Measurements from ENCODE around the gene SCAMP4.

SCAMP4 gene

DNA sequence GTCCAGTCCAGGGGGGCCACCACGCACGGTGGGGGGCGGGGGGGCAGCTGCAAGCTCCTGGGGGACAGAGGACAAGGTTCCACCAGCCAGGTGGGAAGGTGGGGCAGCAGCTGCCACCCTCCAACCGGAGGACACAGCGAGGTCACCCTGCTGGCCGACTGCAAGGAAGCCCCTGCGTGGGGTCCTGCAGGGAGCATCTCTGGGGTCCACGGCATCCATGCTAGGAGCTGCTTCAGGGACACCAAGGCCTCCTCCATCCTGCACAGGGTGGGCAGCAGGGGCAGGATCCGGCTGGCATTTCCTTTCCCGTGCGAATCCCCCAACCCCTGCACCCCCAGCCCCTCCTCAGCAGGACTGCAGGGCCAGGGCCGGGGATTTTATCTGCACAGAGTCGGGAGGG, 33.6 kb upstream of the SCAMP4 start:
- Histone ChIP-seq H3K36me3 (ENCODE audit: control insufficient read depth in 1 of 2, insufficient read depth in 2 of 2, low read length in 2 of 2) (peaks cover 13 to 26% of the 10 kb centered on the region in 2 experiments), H3K4ac (ENCODE audit: low read depth, low read length) (no peak overlapping the region), H4K12ac (ENCODE audit: low read depth, low read length) (no peak overlapping the region), H4K91ac (ENCODE audit: low read depth, low read length) (no peak overlapping the region), H3K14ac (ENCODE audit: low read length) (no peak overlapping the region), H2BK5ac (ENCODE audit: low read depth, low read length, poor library complexity) (no peak overlapping the region), H3K9me3 (ENCODE audit: insufficient read depth, low read depth, low read length) (peaks cover 7% of the 10 kb centered on the region), H3K79me2 (ENCODE audit: control insufficient read depth, insufficient read depth, low read length, poor library complexity) (peaks cover 14% of the 10 kb centered on the region), H3K4me2 (ENCODE audit: low read length) (no peak overlapping the region), H3K18ac (ENCODE audit: low read length) (no peak overlapping the region), H3K4me3 (ENCODE audit: low read depth, low read length) (no peak overlapping the region), H3K9ac (ENCODE audit: low read length) (no peak overlapping the region), H2AK5ac (ENCODE audit: low read length) (no peak overlapping the region), H2AFZ (ENCODE audit: insufficient read depth, low read length, poor library complexity) (no peak overlapping the region), H3K27ac (ENCODE audit: low read depth, low read length) (no peak overlapping the region), H2BK12ac (ENCODE audit: low read length) (no peak overlapping the region), H3K23ac (ENCODE audit: low read length) (no peak overlapping the region), H3K79me1 (ENCODE audit: low read length) (peaks cover 10% of the 10 kb centered on the region), H3K27me3 (ENCODE audit: insufficient read depth, low read length) (no peaks in the 10 kb centered on the region), H3K4me1 (ENCODE audit: control insufficient read depth in 1 of 2, insufficient read depth in 2 of 2, low read length in 2 of 2) (peaks cover 10 to 11% of the 10 kb centered on the region in 2 experiments), H4K8ac (ENCODE audit: low read depth, low read length) (no peak overlapping the region), H2BK120ac (ENCODE audit: insufficient read depth, low read length, poor library complexity) (no peak overlapping the region)
- no CpG with 5 or more reads among the region's 13 CpGs for WGBS (ENCODE audit: extremely low coverage, insufficient coverage, insufficient read length)
- DNase-seq: no peak

DNA sequence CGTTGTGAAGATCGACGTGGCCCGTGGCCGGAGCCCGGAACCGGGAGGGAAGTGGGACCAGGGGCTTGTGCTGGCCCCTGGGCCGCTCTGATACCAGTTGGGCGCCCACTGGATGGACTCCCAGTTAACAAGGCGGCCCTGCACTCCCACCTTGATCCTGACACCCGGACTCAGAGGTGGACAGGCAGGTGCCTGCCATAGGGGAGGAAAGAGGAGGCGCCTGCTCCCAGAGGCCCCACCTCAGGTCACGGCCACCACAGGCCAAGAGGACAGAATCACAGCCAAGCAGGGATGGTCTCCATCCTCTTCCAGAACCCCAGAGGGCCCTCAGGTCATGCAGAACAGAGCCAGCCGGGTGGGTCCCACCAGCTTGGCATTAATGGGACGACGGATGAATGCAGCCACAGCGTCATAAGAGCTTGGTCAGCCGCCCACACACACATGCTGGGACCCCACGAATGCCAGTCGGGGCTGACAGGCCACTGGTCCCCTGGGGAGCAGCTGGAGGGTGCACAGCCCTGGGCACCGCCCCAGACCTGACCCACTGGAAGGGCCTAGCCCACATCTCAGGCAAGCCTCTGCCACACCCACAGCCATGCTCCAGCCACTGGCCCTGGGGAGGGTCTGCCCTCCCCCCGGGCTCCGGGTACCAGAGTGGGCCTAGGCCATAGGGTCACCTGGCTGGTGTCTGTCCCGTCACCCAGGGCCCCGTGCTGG, 32.2 kb upstream of the SCAMP4 start:
- H2AFZ ChIP-seq (ENCODE audit: insufficient read depth, low read length, poor library complexity): peak overlapping the region; percentile 24
- WGBS (ENCODE audit: extremely low coverage, insufficient coverage, insufficient read length): no CpG with 5 or more reads among the region's 25 CpGs
- H3K23ac ChIP-seq (ENCODE audit: low read length): no peak overlapping the region
- peak overlapping the region; percentile 24 for H3K4ac ChIP-seq (ENCODE audit: low read depth, low read length)
- no peak overlapping the region for H3K4me3 ChIP-seq (ENCODE audit: low read depth, low read length)
- H4K12ac ChIP-seq (ENCODE audit: low read depth, low read length): no peak overlapping the region
- H2AK5ac ChIP-seq (ENCODE audit: low read length): no peak overlapping the region
- no peak overlapping the region for H4K8ac ChIP-seq (ENCODE audit: low read depth, low read length)
- peaks cover 7% of the 10 kb centered on the region for H3K9me3 ChIP-seq (ENCODE audit: insufficient read depth, low read depth, low read length)
- no peak overlapping the region for H3K27ac ChIP-seq (ENCODE audit: low read depth, low read length)
- no peaks in the 10 kb centered on the region for H3K27me3 ChIP-seq (ENCODE audit: insufficient read depth, low read length)
- peaks cover 13 to 26% of the 10 kb centered on the region in 2 experiments for H3K36me3 ChIP-seq (ENCODE audit: control insufficient read depth in 1 of 2, insufficient read depth in 2 of 2, low read length in 2 of 2)
- no peak overlapping the region for H4K91ac ChIP-seq (ENCODE audit: low read depth, low read length)
- peak overlapping the region; percentile 33 for H3K18ac ChIP-seq (ENCODE audit: low read length)
- DNase-seq: no peak
- H3K79me1 ChIP-seq (ENCODE audit: low read length): peaks cover 10% of the 10 kb centered on the region
- H2BK120ac ChIP-seq (ENCODE audit: insufficient read depth, low read length, poor library complexity): no peak overlapping the region
- H3K4me2 ChIP-seq (ENCODE audit: low read length): no peak overlapping the region
- H2BK5ac ChIP-seq (ENCODE audit: low read depth, low read length, poor library complexity): no peak overlapping the region
- H3K14ac ChIP-seq (ENCODE audit: low read length): no peak overlapping the region
- no peak overlapping the region for H3K9ac ChIP-seq (ENCODE audit: low read length)
- peaks cover 14% of the 10 kb centered on the region for H3K79me2 ChIP-seq (ENCODE audit: control insufficient read depth, insufficient read depth, low read length, poor library complexity)
- peaks cover 10 to 11% of the 10 kb centered on the region in 2 experiments for H3K4me1 ChIP-seq (ENCODE audit: control insufficient read depth in 1 of 2, insufficient read depth in 2 of 2, low read length in 2 of 2)
- no peak overlapping the region for H2BK12ac ChIP-seq (ENCODE audit: low read length)

GRCh38 chr19:1873524-1874473, 31.4 kb upstream of the SCAMP4 start:
- peak overlapping the region; percentile 24 for H2AFZ ChIP-seq (ENCODE audit: insufficient read depth, low read length, poor library complexity)
- H2BK12ac ChIP-seq (ENCODE audit: low read length): no peak overlapping the region
- H3K79me2 ChIP-seq (ENCODE audit: control insufficient read depth, insufficient read depth, low read length, poor library complexity): peaks cover 14% of the 10 kb centered on the region
- H4K8ac ChIP-seq (ENCODE audit: low read depth, low read length): peak overlapping the region; percentile 35
- H2BK120ac ChIP-seq (ENCODE audit: insufficient read depth, low read length, poor library complexity): no peak overlapping the region
- H3K79me1 ChIP-seq (ENCODE audit: low read length): peaks cover 10% of the 10 kb centered on the region
- peak; percentile 65 to 93 for DNase-seq
- H3K4me3 ChIP-seq (ENCODE audit: low read depth, low read length): no peak overlapping the region
- H3K4ac ChIP-seq (ENCODE audit: low read depth, low read length): peak overlapping the region; percentile 68
- no peak overlapping the region for H2AK5ac ChIP-seq (ENCODE audit: low read length)
- no peak overlapping the region for H4K12ac ChIP-seq (ENCODE audit: low read depth, low read length)
- H3K4me2 ChIP-seq (ENCODE audit: low read length): peak overlapping the region; percentile 46
- H3K18ac ChIP-seq (ENCODE audit: low read length): peak overlapping the region; percentile 33
- peaks cover 10 to 11% of the 10 kb centered on the region in 2 experiments for H3K4me1 ChIP-seq (ENCODE audit: control insufficient read depth in 1 of 2, insufficient read depth in 2 of 2, low read length in 2 of 2)
- H3K27me3 ChIP-seq (ENCODE audit: insufficient read depth, low read length): no peaks in the 10 kb centered on the region
- H3K36me3 ChIP-seq (ENCODE audit: control insufficient read depth in 1 of 2, insufficient read depth in 2 of 2, low read length in 2 of 2): peaks cover 13 to 26% of the 10 kb centered on the region in 2 experiments
- no CpG with 5 or more reads among the region's 29 CpGs for WGBS (ENCODE audit: extremely low coverage, insufficient coverage, insufficient read length)
- H3K9me3 ChIP-seq (ENCODE audit: insufficient read depth, low read depth, low read length): peaks cover 7% of the 10 kb centered on the region
- H2BK5ac ChIP-seq (ENCODE audit: low read depth, low read length, poor library complexity): no peak overlapping the region
- H4K91ac ChIP-seq (ENCODE audit: low read depth, low read length): peak overlapping the region; percentile 19
- peak overlapping the region; percentile 47 for H3K14ac ChIP-seq (ENCODE audit: low read length)
- H3K27ac ChIP-seq (ENCODE audit: low read depth, low read length): no peak overlapping the region
- H3K9ac ChIP-seq (ENCODE audit: low read length): no peak overlapping the region
- H3K23ac ChIP-seq (ENCODE audit: low read length): no peak overlapping the region

DNA sequence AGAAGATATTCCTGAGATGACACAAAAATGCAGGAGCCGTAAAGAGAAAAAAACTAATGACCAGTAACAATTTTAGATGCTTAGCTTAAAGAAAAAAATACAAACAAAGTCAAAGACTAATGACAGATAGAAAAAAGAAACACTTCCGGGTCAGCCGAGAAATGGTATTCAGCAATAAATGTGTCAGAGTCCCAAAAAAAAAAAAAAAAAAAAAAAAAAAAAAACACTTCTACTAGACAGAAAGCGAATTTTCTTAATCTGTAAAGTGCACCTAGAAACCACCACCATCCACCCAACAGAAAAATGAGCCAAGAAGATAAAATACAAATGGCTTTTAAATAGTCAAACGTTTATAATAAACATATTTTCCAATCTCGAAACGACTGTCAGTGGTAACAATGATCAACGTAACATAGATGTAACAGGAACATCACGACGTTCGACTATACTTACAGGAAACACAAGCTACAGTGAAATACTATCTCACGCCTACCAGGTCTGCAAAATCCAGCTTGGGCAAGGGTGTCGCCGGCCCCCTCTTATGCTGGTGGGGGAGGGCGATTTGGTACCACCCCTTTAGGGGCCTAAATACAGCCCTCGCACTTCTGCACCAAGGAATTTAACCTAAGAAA, 30.5 kb upstream of the SCAMP4 start:
- Histone ChIP-seq H3K79me2 (ENCODE audit: control insufficient read depth, insufficient read depth, low read length, poor library complexity) (peaks cover 14% of the 10 kb centered on the region), H3K23ac (ENCODE audit: low read length) (no peak overlapping the region), H3K4me3 (ENCODE audit: low read depth, low read length) (no peak overlapping the region), H2AK5ac (ENCODE audit: low read length) (no peak overlapping the region), H2BK120ac (ENCODE audit: insufficient read depth, low read length, poor library complexity) (no peak overlapping the region), H3K18ac (ENCODE audit: low read length) (no peak overlapping the region), H3K27me3 (ENCODE audit: insufficient read depth, low read length) (no peaks in the 10 kb centered on the region), H2BK12ac (ENCODE audit: low read length) (no peak overlapping the region), H3K36me3 (ENCODE audit: control insufficient read depth in 1 of 2, insufficient read depth in 2 of 2, low read length in 2 of 2) (peaks cover 13 to 26% of the 10 kb centered on the region in 2 experiments), H3K27ac (ENCODE audit: low read depth, low read length) (no peak overlapping the region), H3K14ac (ENCODE audit: low read length) (no peak overlapping the region), H3K4me2 (ENCODE audit: low read length) (peak overlapping the region; percentile 70), H3K79me1 (ENCODE audit: low read length) (peaks cover 10% of the 10 kb centered on the region), H3K9me3 (ENCODE audit: insufficient read depth, low read depth, low read length) (peaks cover 7% of the 10 kb centered on the region), H3K4ac (ENCODE audit: low read depth, low read length) (peak overlapping the region; percentile 87), H3K9ac (ENCODE audit: low read length) (peak overlapping the region; percentile 76), H4K8ac (ENCODE audit: low read depth, low read length) (no peak overlapping the region), H2AFZ (ENCODE audit: insufficient read depth, low read length, poor library complexity) (no peak overlapping the region), H2BK5ac (ENCODE audit: low read depth, low read length, poor library complexity) (no peak overlapping the region), H3K4me1 (ENCODE audit: control insufficient read depth in 1 of 2, insufficient read depth in 2 of 2, low read length in 2 of 2) (peaks cover 10 to 11% of the 10 kb centered on the region in 2 experiments), H4K12ac (ENCODE audit: low read depth, low read length) (no peak overlapping the region), H4K91ac (ENCODE audit: low read depth, low read length) (no peak overlapping the region)
- DNase-seq: no peak
- WGBS (ENCODE audit: extremely low coverage, insufficient coverage, insufficient read length): no CpG with 5 or more reads among the region's 16 CpGs

Data from trophoblast cell (in vitro differentiated cells and primary cell).